Fibroblast of lung (primary cell): ENCODE results near the gene IGSF9.

ENCODE experiments used
- EZH2 ChIP-seq: IDR thresholded peaks from 2 replicates; pipeline ENCODE4 v1.5.1; 2012; ENCODE audit warnings: low read length, control low read depth, mild to moderate bottlenecking; ENCODE audit errors: missing control alignments
- TF ChIP-seq, protein P1 (sequence below), 2 donors: IDR thresholded peaks in 1 of 2; conservative IDR thresholded peaks in 1 of 2; 1 replicate in 1 of 2; 2 replicates in 1 of 2; pipeline ENCODE4 v1.5.1; 2011 to 2012; ENCODE audit warnings: low read length in 2 of 2, control low read depth in 1 of 2, inconsistent platforms in 1 of 2, low read depth in 1 of 2, mild to moderate bottlenecking in 1 of 2

DNA sequence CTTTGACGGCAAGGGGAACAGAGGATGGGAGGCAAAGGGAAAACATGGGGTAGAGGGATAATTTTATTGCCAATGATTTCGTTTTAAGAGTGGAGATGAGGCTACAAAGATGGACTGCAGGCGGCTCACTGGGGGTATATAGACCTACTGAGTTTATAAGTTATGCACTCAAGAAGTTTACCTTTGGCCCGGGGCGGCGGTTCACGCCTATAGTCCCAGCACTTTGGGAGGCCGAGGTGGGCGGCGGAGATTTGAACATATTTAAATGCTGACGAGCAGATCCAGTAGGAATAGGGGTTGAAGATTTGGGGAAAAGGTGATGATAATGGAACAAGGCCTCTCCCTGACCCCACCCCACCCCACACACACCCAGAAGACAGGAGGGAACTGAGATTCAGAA lies 16.8 kb upstream of the IGSF9 start:
- TF ChIP-seq, protein P1, sequence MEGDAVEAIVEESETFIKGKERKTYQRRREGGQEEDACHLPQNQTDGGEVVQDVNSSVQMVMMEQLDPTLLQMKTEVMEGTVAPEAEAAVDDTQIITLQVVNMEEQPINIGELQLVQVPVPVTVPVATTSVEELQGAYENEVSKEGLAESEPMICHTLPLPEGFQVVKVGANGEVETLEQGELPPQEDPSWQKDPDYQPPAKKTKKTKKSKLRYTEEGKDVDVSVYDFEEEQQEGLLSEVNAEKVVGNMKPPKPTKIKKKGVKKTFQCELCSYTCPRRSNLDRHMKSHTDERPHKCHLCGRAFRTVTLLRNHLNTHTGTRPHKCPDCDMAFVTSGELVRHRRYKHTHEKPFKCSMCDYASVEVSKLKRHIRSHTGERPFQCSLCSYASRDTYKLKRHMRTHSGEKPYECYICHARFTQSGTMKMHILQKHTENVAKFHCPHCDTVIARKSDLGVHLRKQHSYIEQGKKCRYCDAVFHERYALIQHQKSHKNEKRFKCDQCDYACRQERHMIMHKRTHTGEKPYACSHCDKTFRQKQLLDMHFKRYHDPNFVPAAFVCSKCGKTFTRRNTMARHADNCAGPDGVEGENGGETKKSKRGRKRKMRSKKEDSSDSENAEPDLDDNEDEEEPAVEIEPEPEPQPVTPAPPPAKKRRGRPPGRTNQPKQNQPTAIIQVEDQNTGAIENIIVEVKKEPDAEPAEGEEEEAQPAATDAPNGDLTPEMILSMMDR (conservative IDR thresholded peaks at IDR 0.05 in 1 of 2, IDR thresholded peaks at IDR 0.05 in 1 of 2; ENCODE audit: low read depth in 1 of 2, low read length in 2 of 2): no peak
- TF ChIP-seq EZH2: no peak
